Measurements from ENCODE around the gene NGDN. TPM values are rescaled to one million over a fixed set of nuclear protein-coding genes. Genes with fewer than 3 reads are reported as not detected.
"Not testable (repeated sequence)": the region's sequence is repeated elsewhere in the genome, so short reads cannot be mapped to it uniquely, and the experiment has no call there.

Gene NGDN
- total RNA-seq, 1 donor from 2014 or later, result 48.6 TPM

GRCh38 chr14:23454445-23454856 lies 15.1 kb upstream of the NGDN start:
- no peak for DNase-seq (ENCODE audit: low spot score, unreplicated experiment)

DNA sequence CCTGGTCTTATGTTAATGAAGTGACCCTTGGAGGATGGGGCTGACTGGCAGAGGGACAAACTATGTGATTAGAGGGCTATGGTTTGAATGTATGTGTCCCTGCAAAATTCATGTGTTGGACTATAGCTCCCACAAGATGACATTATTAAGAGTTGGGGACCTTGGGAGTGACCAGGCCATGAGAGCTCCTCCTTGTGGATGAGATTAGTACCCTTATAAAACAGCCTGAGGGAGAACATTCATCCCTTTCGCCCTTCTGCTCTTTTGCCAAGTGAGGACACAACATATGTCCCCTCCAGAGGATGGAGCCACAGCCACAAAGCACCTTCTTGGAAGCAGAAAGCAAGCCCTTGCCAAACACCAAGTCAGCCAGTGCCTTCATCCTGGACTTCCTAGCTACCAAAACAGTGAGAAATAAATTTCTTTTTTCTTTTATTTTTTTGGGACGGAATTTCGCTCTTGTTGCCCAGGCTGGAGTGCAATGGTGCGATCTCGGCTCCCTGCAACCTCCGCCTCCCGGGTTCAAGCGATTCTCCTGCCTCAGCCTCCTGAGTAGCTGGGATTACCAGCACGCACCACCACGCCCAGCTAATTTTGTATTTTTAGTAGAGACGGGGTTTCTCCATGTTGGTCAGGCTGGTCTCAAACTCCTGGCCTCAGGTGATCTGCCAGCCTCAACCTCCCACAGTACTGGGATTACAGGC lies 12.5 kb upstream of the NGDN start:
- not testable (repeated sequence) for H3K9me3 Mint-ChIP-seq (ENCODE audit: low read depth); H3K4me3 Mint-ChIP-seq (ENCODE audit: low read depth); H3K27ac Mint-ChIP-seq; H3K27me3 Mint-ChIP-seq; H3K4me1 Mint-ChIP-seq (ENCODE audit: low read depth); H3K36me3 Mint-ChIP-seq (ENCODE audit: insufficient read depth); DNase-seq (ENCODE audit: low spot score, unreplicated experiment)
- TF ChIP-seq CTCF (IDR thresholded peaks at IDR 0.05; ENCODE audit: unreplicated experiment), result peak; percentile 26

More at GRCh38 chr14:23454445-23454856, 15.1 kb upstream of the NGDN start:
- no peaks in the 10 kb centered on the region for H3K9me3 Mint-ChIP-seq (ENCODE audit: low read depth)
- H3K4me3 Mint-ChIP-seq (ENCODE audit: low read depth), result no peak overlapping the region
- no peaks in the 10 kb centered on the region for H3K36me3 Mint-ChIP-seq (ENCODE audit: insufficient read depth)
- peaks cover 5% of the 10 kb centered on the region for H3K27me3 Mint-ChIP-seq
- no peak overlapping the region for H3K27ac Mint-ChIP-seq
- no peak for TF ChIP-seq CTCF (IDR thresholded peaks at IDR 0.05; ENCODE audit: unreplicated experiment)
- no peaks in the 10 kb centered on the region for H3K4me1 Mint-ChIP-seq (ENCODE audit: low read depth)

DNA sequence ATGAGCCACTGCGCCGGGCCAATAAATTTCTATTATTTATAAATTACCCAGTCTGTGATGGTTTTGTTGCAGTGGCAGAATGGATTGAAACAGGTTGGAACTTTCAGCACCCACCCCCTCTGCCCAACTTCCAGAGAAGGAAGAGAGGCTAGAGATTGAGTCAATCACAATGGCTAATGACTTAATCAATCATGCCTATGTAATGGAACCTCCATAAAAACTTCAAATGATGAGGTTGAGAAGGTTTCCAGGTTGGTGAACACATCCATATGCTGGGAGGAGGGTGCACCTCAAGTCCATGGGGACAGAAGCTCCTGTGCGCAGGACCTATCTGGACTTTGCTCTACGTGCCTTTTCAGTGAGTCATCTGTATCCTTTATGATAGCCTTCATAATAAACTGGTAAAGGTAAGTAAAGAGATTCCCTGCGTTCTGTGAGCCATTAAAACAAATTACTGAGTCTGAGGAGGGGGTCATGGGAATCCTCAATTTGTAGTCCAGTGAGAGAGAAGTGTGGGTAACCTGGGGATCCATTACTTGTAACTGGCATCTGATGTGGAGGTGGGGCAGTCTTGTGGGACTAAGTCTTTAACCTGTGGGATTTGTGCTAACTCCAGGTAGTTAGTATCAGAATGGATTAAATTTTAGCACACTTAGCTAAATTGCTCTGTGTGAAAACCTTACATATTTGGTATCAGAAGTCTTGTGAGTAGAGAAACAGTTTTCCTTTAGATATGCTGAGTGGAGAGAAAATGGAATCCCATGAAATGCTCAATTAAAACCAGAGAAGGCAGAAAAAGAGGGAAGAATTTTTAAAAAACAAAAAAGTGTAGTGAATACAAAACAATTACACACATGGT lies 11.7 kb upstream of the NGDN start:
- Mint-ChIP-seq H3K27ac (no peak overlapping the region), H3K27me3 (peaks cover 7% of the 10 kb centered on the region)
- no peak for TF ChIP-seq CTCF (IDR thresholded peaks at IDR 0.05; ENCODE audit: unreplicated experiment)

DNA sequence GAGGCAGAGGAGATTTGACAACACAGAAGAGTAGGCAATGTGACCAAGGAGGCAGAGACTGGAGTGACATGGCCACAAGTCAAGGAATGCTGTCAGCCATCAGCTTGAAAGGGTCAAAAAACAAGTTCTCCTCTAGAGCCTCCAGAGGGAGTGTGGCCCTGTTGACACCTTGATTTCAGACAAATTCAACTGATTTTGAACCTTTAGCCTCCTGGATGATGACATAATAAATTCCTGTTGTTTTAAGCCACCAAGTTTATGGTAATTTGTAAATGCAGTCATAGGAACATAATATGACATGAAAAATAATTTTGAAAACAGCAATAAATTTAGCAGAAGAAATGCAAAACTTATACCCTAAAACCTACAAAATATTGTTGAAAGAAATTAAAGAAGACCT lies 8.5 kb upstream of the NGDN start:
- H3K9me3 Mint-ChIP-seq (ENCODE audit: low read depth), result peaks cover 3% of the 10 kb centered on the region
- TF ChIP-seq CTCF (IDR thresholded peaks at IDR 0.05; ENCODE audit: unreplicated experiment), result no peak
- H3K4me3 Mint-ChIP-seq (ENCODE audit: low read depth), result no peak overlapping the region
- no peak for DNase-seq (ENCODE audit: low spot score, unreplicated experiment)
- H3K36me3 Mint-ChIP-seq (ENCODE audit: insufficient read depth), result no peaks in the 10 kb centered on the region
- no peaks in the 10 kb centered on the region for H3K4me1 Mint-ChIP-seq (ENCODE audit: low read depth)
- peaks cover 7% of the 10 kb centered on the region for H3K27me3 Mint-ChIP-seq
- no peak overlapping the region for H3K27ac Mint-ChIP-seq

More for the DNA sequence above, 11.7 kb upstream of the NGDN start:
- Mint-ChIP-seq H3K4me3 (ENCODE audit: low read depth) (no peak overlapping the region), H3K36me3 (ENCODE audit: insufficient read depth) (no peaks in the 10 kb centered on the region), H3K9me3 (ENCODE audit: low read depth) (peaks cover 3% of the 10 kb centered on the region), H3K4me1 (ENCODE audit: low read depth) (no peaks in the 10 kb centered on the region)
- no peak for DNase-seq (ENCODE audit: low spot score, unreplicated experiment)

GRCh38 chr14:23464700-23465099 lies 4.8 kb upstream of the NGDN start:
- peaks cover 8% of the 10 kb centered on the region for H3K4me1 Mint-ChIP-seq (ENCODE audit: low read depth)
- peaks cover 3% of the 10 kb centered on the region for H3K9me3 Mint-ChIP-seq (ENCODE audit: low read depth)
- H3K4me3 Mint-ChIP-seq (ENCODE audit: low read depth), result no peak overlapping the region
- H3K36me3 Mint-ChIP-seq (ENCODE audit: insufficient read depth), result no peaks in the 10 kb centered on the region
- TF ChIP-seq CTCF (IDR thresholded peaks at IDR 0.05; ENCODE audit: unreplicated experiment), result no peak
- DNase-seq (ENCODE audit: low spot score, unreplicated experiment), result no peak
- peaks cover 2% of the 10 kb centered on the region for H3K27me3 Mint-ChIP-seq
- H3K27ac Mint-ChIP-seq, result no peak overlapping the region
